ENCODE data around the gene PRDM16.

GRCh38 chr1:3026581-3027391 is 42.2 kb upstream of the PRDM16 start:
- TF ChIP-seq TEAD4 (IDR thresholded peaks at IDR 0.05; ENCODE audit: borderline replicate concordance, insufficient read depth) (no peak), GATA2 (CRISPR knock-in tag; IDR thresholded peaks at IDR 0.05) (no peak), POLR2AphosphoS5 (IDR thresholded peaks at IDR 0.05; ENCODE audit: low read depth, low read length) (no peak), JUND (IDR thresholded peaks at IDR 0.05) (no peak), REST (IDR thresholded peaks at IDR 0.05; ENCODE audit: low read depth, low read length) (no peak), SIN3A (IDR thresholded peaks at IDR 0.05; ENCODE audit: borderline replicate concordance, low read depth, low read length) (no peak), RFX5 (IDR thresholded peaks at IDR 0.05; ENCODE audit: low read length) (no peak), TAF1 (IDR thresholded peaks at IDR 0.05; ENCODE audit: borderline replicate concordance, low read depth, low read length) (no peak), CTCF (IDR thresholded peaks at IDR 0.05) (no peak), EZH2phosphoT487 (IDR thresholded peaks at IDR 0.05; ENCODE audit: borderline replicate concordance, low read depth) (no peak)

Data from SK-N-SH (cell line).